Stimulated activated CD4-positive, alpha-beta T cell treated with anti-CD3 and anti-CD28 coated beads, Interleukin-4, amount 100 ng/mL, for 48 hours (primary cell): ENCODE results near the gene SLC38A4.

Experiments used
- DNase-seq, 2 donors: peaks; one replicate each; pipeline ENCODE4 v3.0.0-alpha.2; 2020; ENCODE audit warnings: low read depth in 2 of 2

The SLC38A4 gene

GRCh38 chr12:46815809-46816208 is 10.0 kb downstream of the SLC38A4 start:
- no peak for DNase-seq

GRCh38 chr12:46814143-46814542 is 11.7 kb downstream of the SLC38A4 start:
- DNase-seq: no peak

- no peak for DNase-seq
Observed at GRCh38 chr12:46811185-46811584, 14.6 kb downstream of the SLC38A4 start.

GRCh38 chr12:46808955-46809697 is 16.7 kb downstream of the SLC38A4 start:
- DNase-seq: no peak

GRCh38 chr12:46808317-46808716 is 17.5 kb downstream of the SLC38A4 start:
- DNase-seq: no peak

- DNase-seq: no peak
Observed at GRCh38 chr12:46804054-46804453, 21.7 kb downstream of the SLC38A4 start.

GRCh38 chr12:46803517-46803916 is 22.3 kb downstream of the SLC38A4 start:
- no peak for DNase-seq

- no peak for DNase-seq
Observed at GRCh38 chr12:46801293-46801692, 24.5 kb downstream of the SLC38A4 start.

GRCh38 chr12:46800160-46800559 is 25.6 kb downstream of the SLC38A4 start:
- DNase-seq: no peak

- no peak for DNase-seq
Observed at GRCh38 chr12:46798648-46799047, 27.1 kb downstream of the SLC38A4 start.

GRCh38 chr12:46798056-46798455 is 27.7 kb downstream of the SLC38A4 start:
- DNase-seq: no peak

GRCh38 chr12:46795988-46796387 is 29.8 kb downstream of the SLC38A4 start:
- DNase-seq: no peak

- DNase-seq: no peak
Observed at GRCh38 chr12:46794593-46795190, 31.1 kb downstream of the SLC38A4 start.

GRCh38 chr12:46792925-46793324 is 32.9 kb downstream of the SLC38A4 start:
- no peak for DNase-seq

- no peak for DNase-seq
Observed at GRCh38 chr12:46790066-46790465, 35.7 kb downstream of the SLC38A4 start.

- DNase-seq: no peak
Observed at GRCh38 chr12:46788072-46788887, 37.5 kb downstream of the SLC38A4 start.

- DNase-seq: no peak
Observed at GRCh38 chr12:46787496-46788055, 38.2 kb downstream of the SLC38A4 start.

- DNase-seq: no peak
Observed at GRCh38 chr12:46786774-46787173, 39.0 kb downstream of the SLC38A4 start.

- no peak for DNase-seq
Observed at GRCh38 chr12:46785382-46785781, 40.4 kb downstream of the SLC38A4 start.

GRCh38 chr12:46783871-46784270 is 41.9 kb downstream of the SLC38A4 start:
- no peak for DNase-seq

- DNase-seq: no peak
Observed at GRCh38 chr12:46779879-46780278, 45.9 kb downstream of the SLC38A4 start.

- no peak for DNase-seq
Observed at GRCh38 chr12:46779063-46779462, 46.7 kb downstream of the SLC38A4 start.
